Measurements from ENCODE around the gene UBTD2. TPM values are rescaled to one million over a fixed set of nuclear protein-coding genes. Genes with fewer than 3 reads are reported as not detected.

UBTD2 gene
- total and polyA plus RNA-seq, 2 of the 4 experiments (the other 2 are of a cell fraction) = 11.2 to 20.6 TPM

- DNase-seq = peak; percentile 36
- CTCF ChIA-PET = interaction anchor here (1.2 to 1.7 kb wide), 2 partner anchors 16 to 27 kb away, joined by 3 read pairs; no protein-coding TSS in a partner anchor
Measured at GRCh38 chr5:172266676-172267092, 16.9 kb downstream of the UBTD2 start.

More at GRCh38 chr5:172266676-172267092, 16.9 kb downstream of the UBTD2 start:
- H3K27me3 ChIP-seq (ENCODE audit: control insufficient read depth, insufficient read depth, low read length) = no peaks in the 10 kb centered on the region
- H2AK9ac ChIP-seq (replicated peaks; ENCODE audit: low read depth, low read length, poor library complexity) = no peak overlapping the region
- H2AFZ ChIP-seq (replicated peaks; ENCODE audit: low read length, poor library complexity) = no peak overlapping the region
- 17% methylated on average over 1 of the region's 4 CpGs; no CpG with 5 or more reads in 1 of the 2 experiments for WGBS, 2 experiments (ENCODE audit: extremely low coverage in 2 of 2, insufficient read length in 1 of 2)
- ATAC-seq (ENCODE audit: low read depth) = peak; percentile 55
- no peak overlapping the region for H2BK5ac ChIP-seq (ENCODE audit: low read depth, low read length, poor library complexity, severe bottlenecking)
- no peak overlapping the region for H4K91ac ChIP-seq (ENCODE audit: insufficient read depth, low read depth, low read length)
- peaks cover 59% of the 10 kb centered on the region for H4K20me1 ChIP-seq (ENCODE audit: insufficient read depth, low read length)
- no peak overlapping the region for H3K4ac ChIP-seq (ENCODE audit: low read depth, low read length)
- no peak overlapping the region for H4K5ac ChIP-seq (ENCODE audit: low read depth, low read length)
- no peak overlapping the region for H2BK120ac ChIP-seq (ENCODE audit: low read depth, low read length)
- no peak overlapping the region for H3K56ac ChIP-seq (ENCODE audit: extremely low read depth, insufficient read depth, low read length)
- in situ Hi-C loops (cut with MboI; ENCODE audit: low sequenced_read_pairs) = no loop called here
- TF ChIP-seq FOS (IDR thresholded peaks at IDR 0.05; ENCODE audit: low read depth, low read length) = no peak
- no peak for TF ChIP-seq MAFK (IDR thresholded peaks at IDR 0.05; ENCODE audit: low read depth, low read length)
- no peak overlapping the region for H2AK5ac ChIP-seq (ENCODE audit: low read depth, low read length)
- POLR2A ChIA-PET (ENCODE audit: unreplicated experiment) = interaction anchor here (0.7 kb wide), 1 partner anchor 23 kb away, joined by 22 read pairs; no protein-coding TSS in a partner anchor
- peaks cover 24 to 54% of the 10 kb centered on the region in 2 experiments for H3K79me1 ChIP-seq (ENCODE audit: low read depth in 1 of 2, low read length in 2 of 2)
- H3K27ac ChIP-seq (ENCODE audit: insufficient read depth, low read length) = no peak overlapping the region
- no peak overlapping the region for H2BK20ac ChIP-seq (ENCODE audit: low read depth, low read length)
- H3K9ac ChIP-seq (ENCODE audit: low read depth, low read length) = no peak overlapping the region
- peaks cover 7% of the 10 kb centered on the region for H3K4me1 ChIP-seq (ENCODE audit: control insufficient read depth, insufficient read depth, low read length)
- H3K14ac ChIP-seq (replicated peaks; ENCODE audit: low read depth, low read length) = no peak overlapping the region
- no peak overlapping the region for H3K23ac ChIP-seq (ENCODE audit: low read depth, low read length)
- BruUV-seq (replicated peaks) = no TSS peak
- H2BK15ac ChIP-seq (ENCODE audit: low read depth, low read length) = no peak overlapping the region
- H4K8ac ChIP-seq (ENCODE audit: low read depth in 2 of 2, low read length in 2 of 2) = no peak overlapping the region
- no peak overlapping the region for H3K4me3 ChIP-seq (ENCODE audit: insufficient read depth, low read depth, low read length)
- no peak overlapping the region for H3K18ac ChIP-seq (ENCODE audit: low read depth, low read length)
- no peaks in the 10 kb centered on the region for H3K9me3 ChIP-seq (ENCODE audit: control insufficient read depth, insufficient read depth, low read length)
- H3K9me1 ChIP-seq (ENCODE audit: insufficient read depth, low read length) = peaks cover 2% of the 10 kb centered on the region; the same call in 1 of the 2 replicates
- intact Hi-C loops (cut with micrococcal nuclease) = no loop called here
- H3K4me2 ChIP-seq (ENCODE audit: low read depth, low read length) = peak overlapping the region; percentile 12; the same call in 1 of the 2 replicates
- H3K36me3 ChIP-seq (ENCODE audit: control insufficient read depth, insufficient read depth, low read length) = peaks cover 1% of the 10 kb centered on the region; the same call in 1 of the 2 replicates
- dilution Hi-C loops (cut with HindIII; ENCODE audit: low sequenced_read_pairs, unreplicated experiment) = no loop called here
